ENCODE measurements around the gene MAG. TPM values are rescaled to one million over a fixed set of nuclear protein-coding genes. Genes with fewer than 3 reads are reported as not detected.
A peak's percentile ranks its signal among the peaks of the same experiment; 100 is the strongest.

The MAG gene
- total and polyA plus RNA-seq, 2 of the 8 experiments (the other 6 are each of a cell fraction or from before 2014, with no cell fraction given): 0.20 to 1.3 TPM

DNA sequence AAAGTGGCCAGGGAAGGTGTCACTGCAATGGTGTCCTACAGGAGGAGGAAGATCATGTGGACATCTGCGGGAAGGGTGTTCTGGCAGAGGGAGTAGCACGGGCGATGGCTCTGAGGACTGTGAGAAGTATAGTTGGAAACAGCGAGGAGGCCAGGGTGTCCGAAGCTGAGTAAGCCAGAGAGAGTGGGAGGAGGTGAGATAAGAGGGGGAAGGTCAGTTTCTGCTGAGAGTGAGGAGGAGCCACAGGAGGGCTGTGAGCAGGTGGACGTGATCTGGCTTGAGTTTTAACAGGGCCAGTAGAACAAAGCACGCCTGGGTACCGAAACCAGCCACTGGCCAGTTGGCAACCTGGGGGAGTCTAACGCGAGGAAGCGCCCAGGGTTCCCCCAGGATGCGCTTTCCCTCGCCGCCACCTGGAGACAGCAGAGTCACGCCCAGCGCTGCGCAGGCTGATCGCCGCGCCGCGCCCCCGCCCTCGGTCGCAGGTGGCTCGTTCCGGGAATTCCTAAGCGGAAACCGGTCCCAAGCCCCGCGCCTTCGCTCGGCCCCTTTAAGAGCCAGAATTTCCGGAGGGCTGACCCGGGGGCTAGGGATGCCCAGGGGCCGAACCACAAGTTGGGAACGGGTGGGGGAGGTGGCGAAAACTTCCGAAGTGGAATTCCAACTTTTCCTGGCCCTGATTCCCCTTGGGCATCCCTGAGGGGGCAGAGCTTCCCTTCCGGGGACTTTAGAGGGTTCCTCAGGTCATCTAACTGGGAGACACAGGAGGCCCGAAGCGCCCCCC, 44.2 kb upstream of the MAG start (continued):
- TF ChIP-seq CEBPB (IDR thresholded peaks at IDR 0.05; ENCODE audit: low read depth, low read length) (no peak), SP1 (IDR thresholded peaks at IDR 0.05; ENCODE audit: low read depth, low read length) (peak; percentile 75), RXRA (IDR thresholded peaks at IDR 0.05; ENCODE audit: insufficient read depth, low read depth, low read length) (no peak), RBBP5 (IDR thresholded peaks at IDR 0.05; ENCODE audit: borderline replicate concordance, low read depth, low read length) (peak; percentile 75)

Data from H1 (cell line).